NCI-H2227 (cell line): ENCODE measurements around the gene ST6GAL1.
"Not testable (repeated sequence)": the region's sequence is repeated elsewhere in the genome, so short reads cannot be mapped to it uniquely, and the experiment has no call there.

Source experiments
- DNase-seq: peaks from one replicate; lab custom pipeline; 2025; ENCODE audit not compliant: unreplicated experiment; lab: John Stamatoyannopoulos, UW

The ST6GAL1 gene

GRCh38 chr3:186991470-186991869, 61.1 kb downstream of the ST6GAL1 start:
- no peak for DNase-seq

- DNase-seq, result not testable (repeated sequence)
These were observed 61.8 kb downstream of the ST6GAL1 start for GRCh38 chr3:186992096-186992495.

DNA sequence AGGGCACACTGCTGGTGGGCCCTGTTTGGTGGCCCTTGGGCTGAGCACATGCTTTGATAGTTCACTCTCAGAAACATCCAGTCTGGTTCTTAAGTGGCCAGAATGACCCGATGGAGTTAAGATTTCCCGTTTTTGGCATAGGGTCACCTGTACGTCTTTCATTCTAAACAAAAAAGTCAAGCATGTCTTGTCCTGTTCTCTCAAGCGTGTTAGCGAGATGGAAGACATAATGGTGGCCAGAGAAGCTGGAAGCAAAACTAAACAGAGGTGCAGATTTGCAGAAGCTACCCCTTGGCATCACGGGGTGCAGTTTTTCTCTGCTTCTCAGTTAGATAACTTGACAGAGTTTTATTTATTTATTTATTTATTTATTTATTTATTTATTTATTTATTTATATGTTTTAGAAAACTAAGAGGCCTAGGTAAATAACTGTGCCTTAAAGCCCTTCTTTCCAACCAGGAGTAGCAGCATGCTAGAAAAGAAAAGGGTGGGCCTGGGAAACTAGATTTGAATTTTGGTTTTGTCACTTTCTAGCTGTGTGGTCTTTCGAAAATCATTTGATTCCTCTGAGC, 63.0 kb downstream of the ST6GAL1 start:
- no peak for DNase-seq

- DNase-seq, result no peak
These were observed 64.0 kb downstream of the ST6GAL1 start for GRCh38 chr3:186994000-186994955.

DNA sequence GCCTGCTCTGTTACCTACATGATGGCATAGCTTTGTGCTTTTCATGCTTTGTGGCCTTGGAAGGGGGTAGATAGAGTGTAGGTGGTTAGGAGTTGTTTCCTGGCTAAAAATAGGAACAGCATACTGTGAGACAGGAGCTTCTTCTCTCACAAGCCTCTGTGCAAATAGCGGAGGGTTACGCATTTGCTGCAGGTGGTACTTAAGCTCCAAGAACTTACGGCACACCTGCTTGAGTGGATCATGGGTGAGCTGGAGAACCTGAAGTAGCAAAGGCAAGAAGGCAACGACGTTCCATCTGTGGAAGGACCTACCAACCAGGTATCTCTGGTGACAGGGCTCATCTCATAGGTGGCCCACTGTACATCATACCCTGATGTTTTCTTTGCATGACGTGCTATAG, 66.0 kb downstream of the ST6GAL1 start:
- no peak for DNase-seq

- DNase-seq, result no peak
These were observed 66.7 kb downstream of the ST6GAL1 start for GRCh38 chr3:186997061-186997460.

DNA sequence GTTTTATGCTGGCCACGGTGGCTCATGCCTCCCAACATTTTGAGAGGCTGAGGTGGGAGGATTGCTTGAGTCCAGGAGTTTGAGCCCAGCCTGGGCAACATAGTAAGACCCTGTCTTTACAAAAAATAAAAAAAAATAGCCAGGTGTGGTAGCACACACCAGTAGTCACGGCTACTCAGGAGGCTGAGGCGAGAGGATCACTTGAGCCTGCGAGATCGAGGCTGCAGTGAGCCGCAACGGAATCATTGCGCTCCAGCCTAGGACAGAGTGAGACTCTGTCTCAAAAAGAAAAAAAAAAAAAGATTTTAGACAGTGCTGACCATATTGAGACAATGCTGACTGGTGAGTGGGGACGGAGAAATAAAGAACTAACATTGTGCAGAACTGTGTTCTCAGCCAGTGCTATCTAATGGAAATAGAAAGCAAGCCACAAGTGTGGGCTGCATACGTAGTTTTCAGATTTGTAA, 67.2 kb downstream of the ST6GAL1 start:
- no peak for DNase-seq

DNA sequence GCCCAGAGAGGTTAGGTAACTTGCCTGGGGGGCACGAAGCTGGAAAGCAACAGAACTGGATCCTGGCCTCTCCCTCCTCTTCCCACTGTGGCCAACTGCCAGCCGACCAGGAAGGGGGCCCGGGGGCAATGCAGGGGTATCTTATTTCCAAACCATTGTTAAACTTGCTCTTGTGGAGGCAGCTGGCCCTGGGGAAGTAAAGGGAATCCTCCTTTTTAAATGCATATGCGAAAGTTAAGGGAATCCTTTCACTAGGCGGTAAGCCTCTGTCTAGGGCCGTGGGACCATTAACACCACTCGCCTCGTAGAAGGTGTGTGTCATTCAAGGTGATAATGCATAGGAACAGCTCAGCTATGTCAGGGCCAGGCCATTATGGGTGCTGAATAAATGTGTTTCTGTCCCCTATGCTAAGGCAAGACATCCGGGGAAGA, 68.6 kb downstream of the ST6GAL1 start:
- no peak for DNase-seq

DNA sequence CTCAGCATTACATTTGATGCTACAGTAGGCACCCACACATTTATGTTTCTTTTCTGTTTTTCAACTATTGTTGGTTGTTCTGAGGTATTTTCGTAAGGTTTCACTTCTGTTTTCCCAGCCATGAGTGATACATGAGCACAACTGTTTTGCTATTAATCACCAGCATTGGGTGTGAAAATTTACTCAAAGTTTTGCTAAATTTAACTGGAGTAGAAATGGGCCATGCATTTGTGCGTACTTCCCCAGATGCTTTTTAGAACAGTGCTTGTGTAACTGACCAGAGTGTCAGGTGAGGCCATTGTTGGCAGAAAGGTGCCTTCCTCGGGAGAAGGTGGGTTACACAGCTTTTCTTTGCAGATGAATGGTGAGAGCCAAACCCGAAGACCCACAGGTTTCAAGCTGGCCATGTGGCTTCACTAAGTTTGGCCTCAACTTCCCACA, 70.4 kb downstream of the ST6GAL1 start:
- DNase-seq, result no peak

DNA sequence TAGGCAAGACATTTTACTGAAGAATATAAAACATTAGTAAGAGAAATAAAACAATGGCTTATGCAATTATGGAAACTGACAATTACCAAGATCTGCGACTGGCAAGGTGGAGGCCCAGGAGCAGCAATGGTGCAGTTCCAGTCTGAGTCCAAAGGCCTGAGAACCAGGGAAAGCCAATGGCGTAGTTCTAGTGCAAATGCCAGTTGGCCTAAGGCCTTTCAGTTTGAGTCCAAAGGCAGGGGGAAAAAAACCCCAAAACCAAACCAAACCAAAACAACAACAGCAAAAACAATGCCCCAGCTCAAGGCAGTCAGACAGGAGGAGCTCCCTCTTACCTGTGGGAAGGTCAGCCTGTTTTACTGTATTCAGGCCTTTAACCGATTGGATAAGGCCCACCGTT, 72.6 kb downstream of the ST6GAL1 start:
- no peak for DNase-seq

DNA sequence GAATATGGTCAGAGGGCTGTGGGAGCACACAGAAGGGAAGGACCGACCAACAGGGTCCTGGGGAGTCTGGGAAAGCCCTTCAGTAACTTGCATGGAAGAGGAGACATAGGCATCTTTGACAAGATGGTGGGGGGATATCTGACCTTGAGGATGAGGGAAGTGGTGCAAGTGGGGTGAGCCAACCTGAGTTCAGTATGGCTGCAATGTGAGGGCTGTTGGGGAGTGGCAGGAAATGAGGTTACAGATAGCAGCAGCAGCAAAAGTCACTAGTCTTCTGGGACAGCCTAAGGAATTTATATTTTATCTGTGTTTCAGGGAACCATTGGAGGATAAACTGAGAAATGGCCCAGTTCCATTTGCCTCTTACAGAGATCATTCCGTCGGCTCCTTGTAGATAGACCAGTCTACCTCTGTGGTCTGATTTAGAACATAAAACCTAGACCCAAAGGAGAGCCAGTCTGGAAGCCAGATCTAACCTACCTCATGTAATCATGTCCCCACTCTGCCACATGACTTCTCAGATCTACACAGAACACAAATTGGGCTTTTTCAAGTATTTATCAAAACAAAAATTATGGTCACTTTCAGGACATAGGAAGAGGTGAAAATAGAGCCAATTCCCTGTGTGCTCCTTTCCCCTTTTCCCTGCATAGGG, 75.6 kb downstream of the ST6GAL1 start:
- DNase-seq, result no peak

DNA sequence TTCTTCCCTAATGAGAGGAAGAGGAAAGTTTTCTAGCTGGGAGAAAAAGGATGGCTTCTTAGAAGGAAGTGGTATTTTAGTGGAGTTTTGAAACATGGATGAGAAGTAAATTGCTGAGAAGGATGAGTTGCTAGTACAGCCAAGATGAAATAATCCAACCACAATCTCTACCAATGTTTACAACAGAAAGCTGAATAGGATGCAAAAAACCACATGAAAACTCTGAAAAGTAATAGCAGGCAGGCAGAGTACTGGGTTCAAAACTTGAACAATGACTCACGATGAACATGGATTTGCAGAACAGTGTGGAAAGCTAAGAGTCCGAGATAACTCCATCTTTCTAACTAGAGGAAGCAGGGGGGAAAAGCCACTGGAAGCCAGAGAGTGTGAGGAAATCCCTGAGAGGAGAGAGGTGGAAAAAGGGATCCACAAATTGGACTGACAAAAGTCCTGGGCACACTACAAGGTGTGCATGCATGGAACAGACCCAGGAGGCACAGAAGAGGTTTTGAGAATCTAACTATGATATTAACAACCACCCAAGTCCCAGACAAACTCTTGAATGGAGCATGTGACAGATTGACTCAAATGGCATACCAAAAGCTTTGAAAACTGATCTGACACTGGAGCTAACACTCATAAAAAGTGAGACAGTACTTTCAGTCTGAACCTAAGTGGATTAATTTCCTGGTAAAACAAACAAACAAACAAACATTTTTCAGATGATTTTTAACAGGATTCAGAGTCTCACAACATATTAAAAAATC, 76.7 kb downstream of the ST6GAL1 start:
- DNase-seq, result no peak

DNA sequence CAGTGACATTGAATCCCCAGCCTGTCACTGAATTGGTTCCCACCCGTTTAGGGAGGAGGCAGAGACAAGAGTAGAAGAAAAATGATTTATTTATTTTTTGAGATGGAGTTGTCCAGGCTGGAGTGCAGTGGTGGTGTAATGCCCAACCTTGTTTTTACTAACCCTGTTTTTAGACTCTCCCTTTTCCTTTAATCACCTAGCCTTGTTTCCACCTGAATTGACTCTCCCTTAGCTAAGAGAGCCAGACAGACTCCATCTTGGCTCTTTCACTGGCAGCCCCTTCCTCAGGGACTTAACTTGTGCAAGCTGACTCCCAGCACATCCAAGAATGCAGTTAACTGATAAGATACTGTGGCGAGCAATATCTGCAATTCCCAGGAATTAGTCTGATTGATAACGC, 80.1 kb downstream of the ST6GAL1 start:
- DNase-seq, result not testable (repeated sequence)

DNA sequence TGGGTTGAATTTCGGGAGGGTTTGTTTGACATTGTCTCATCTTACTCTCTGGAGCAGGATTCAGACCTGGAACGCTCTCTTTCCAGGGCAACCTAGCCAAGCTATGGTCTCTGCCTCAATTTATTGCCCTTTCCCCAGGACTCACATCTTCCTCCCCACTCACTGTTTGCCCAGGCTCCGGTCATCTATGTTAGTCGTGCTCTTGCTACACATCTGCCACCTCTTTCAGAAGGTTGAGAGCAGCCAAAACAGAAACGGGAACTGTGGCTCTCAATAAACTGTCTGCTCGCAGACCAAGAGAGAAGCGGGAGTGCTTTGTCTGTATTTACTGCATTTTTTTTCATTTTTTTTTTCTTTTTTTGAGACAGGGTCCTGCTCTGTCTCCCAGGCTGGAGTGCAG, 81.6 kb downstream of the ST6GAL1 start:
- DNase-seq, result no peak

- DNase-seq, result no peak
These were observed 82.3 kb downstream of the ST6GAL1 start for GRCh38 chr3:187012609-187013051.

GRCh38 chr3:187013159-187013716, 82.9 kb downstream of the ST6GAL1 start:
- DNase-seq, result no peak

- DNase-seq, result no peak
These were observed 84.1 kb downstream of the ST6GAL1 start for GRCh38 chr3:187014417-187014864.

DNA sequence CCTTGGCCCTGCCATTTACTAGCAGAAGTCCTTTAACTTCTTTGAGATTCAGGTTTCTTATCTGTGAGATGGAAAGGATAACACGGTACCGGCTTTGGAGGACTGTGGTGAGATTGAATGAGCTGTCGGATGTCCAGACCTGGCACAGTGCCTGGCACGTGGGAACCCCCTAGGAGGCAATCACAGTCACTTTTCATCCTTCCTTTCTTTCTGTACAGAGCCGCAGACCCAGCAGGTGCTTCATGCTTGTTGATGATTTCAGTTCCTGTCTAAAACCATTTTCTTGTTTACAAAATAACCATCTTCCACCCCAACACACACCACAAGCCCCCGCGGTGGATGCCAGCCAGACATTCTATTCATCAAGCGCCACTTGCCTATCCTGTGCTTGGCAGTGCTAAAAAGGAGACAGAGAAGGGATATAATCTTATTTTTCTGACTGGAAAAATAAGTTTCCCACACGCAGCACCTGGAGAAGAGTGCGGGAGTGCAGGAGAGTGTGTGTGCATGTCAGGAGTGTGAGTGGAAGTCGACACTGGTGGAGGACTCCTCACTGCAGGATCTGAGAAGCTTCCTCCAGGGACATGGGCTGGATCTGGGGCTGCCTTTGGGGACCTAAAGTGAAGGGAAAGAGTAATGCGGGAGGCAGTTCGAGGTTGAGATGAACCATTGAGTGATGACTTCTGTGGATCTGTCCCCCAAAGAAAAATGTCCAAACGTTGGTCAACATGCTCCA, 85.7 kb downstream of the ST6GAL1 start:
- no peak for DNase-seq

DNA sequence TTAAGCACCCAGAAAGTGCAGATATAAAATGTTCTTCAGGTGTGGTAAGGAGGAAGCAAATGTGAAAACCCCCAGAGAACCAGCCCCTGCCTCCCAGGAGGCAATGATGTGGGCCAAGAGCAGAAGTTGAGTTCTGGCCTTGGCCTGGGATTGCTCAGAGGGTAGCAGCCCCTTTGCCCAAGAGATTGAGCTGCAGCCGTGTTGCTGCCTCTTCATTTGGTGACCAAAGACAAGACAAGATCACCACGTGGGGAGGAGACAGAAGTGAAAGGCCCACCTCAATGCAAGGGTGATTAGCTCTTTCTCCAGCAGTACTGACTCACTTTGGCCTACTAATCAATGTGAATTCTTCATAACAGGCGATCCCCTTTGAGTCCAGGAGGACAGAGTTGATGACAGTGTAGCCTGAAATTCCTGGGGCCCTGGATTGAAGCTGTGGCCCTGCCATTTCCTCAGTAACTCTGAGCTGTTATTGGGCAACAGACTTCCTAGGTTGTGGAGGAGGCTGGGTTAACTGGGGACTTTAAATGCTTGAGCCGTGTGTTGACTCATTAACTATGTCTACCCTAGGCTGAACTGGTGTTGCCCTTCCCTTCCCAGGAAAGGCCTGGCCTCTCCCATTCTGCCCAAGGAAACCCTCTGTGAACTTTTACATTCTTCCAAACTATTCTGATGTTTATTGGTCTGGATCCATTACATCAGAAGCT, 86.5 kb downstream of the ST6GAL1 start:
- DNase-seq, result no peak
